Measurements from ENCODE around the gene STOM.
A peak's percentile ranks its signal among the peaks of the same experiment; 100 is the strongest.

STOM gene

DNA sequence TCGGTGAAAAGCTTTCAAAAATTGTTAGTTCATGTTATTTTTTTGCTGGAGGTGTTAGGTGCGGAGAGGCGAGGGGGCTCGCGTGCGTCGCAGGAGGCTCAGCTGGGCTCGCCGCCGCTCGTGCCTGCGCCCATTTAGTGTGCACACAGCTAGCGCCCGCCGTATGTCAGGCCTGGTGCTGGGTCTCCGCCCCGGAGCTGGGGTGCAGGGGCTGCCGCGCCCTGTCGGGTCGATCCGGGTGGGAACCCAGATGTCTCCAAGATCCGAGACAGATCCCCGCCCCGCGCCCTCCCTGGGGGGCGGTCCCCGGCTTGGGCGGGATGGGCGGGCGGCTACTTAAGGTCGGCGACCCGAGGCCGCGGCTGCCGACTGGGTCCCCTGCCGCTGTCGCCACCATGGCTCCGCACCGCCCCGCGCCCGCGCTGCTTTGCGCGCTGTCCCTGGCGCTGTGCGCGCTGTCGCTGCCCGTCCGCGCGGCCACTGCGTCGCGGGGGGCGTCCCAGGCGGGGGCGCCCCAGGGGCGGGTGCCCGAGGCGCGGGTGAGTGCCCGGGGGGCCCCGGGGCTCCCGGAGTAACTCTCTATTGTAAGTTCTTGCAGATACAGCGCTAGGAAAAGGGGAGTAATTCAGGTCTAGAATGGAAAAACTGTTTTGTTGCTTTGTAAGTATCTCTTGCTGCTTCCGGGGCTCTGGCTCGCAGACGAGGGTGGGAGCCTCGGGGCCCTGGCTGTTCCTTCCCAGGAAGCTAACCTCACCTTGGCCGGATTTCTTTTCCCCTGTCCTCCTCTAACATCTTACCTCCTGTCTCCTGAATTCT, 70.4 kb downstream of the STOM start:
- Mint-ChIP-seq H3K27me3 (ENCODE audit: low read depth) (no peaks in the 10 kb centered on the region), H3K4me3 (peak overlapping the region; percentile 81 to 91 (median 88)), H3K4me1 (peaks cover 42% of the 10 kb centered on the region), H3K9me3 (no peaks in the 10 kb centered on the region), H3K27ac (peak overlapping the region; percentile 58 to 95 (median 91)), H3K36me3 (ENCODE audit: low read depth) (no peaks in the 10 kb centered on the region)
- TF ChIP-seq, protein P1, sequence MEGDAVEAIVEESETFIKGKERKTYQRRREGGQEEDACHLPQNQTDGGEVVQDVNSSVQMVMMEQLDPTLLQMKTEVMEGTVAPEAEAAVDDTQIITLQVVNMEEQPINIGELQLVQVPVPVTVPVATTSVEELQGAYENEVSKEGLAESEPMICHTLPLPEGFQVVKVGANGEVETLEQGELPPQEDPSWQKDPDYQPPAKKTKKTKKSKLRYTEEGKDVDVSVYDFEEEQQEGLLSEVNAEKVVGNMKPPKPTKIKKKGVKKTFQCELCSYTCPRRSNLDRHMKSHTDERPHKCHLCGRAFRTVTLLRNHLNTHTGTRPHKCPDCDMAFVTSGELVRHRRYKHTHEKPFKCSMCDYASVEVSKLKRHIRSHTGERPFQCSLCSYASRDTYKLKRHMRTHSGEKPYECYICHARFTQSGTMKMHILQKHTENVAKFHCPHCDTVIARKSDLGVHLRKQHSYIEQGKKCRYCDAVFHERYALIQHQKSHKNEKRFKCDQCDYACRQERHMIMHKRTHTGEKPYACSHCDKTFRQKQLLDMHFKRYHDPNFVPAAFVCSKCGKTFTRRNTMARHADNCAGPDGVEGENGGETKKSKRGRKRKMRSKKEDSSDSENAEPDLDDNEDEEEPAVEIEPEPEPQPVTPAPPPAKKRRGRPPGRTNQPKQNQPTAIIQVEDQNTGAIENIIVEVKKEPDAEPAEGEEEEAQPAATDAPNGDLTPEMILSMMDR (IDR thresholded peaks at IDR 0.05; ENCODE audit: unreplicated experiment in 3 of 3): no peak

DNA sequence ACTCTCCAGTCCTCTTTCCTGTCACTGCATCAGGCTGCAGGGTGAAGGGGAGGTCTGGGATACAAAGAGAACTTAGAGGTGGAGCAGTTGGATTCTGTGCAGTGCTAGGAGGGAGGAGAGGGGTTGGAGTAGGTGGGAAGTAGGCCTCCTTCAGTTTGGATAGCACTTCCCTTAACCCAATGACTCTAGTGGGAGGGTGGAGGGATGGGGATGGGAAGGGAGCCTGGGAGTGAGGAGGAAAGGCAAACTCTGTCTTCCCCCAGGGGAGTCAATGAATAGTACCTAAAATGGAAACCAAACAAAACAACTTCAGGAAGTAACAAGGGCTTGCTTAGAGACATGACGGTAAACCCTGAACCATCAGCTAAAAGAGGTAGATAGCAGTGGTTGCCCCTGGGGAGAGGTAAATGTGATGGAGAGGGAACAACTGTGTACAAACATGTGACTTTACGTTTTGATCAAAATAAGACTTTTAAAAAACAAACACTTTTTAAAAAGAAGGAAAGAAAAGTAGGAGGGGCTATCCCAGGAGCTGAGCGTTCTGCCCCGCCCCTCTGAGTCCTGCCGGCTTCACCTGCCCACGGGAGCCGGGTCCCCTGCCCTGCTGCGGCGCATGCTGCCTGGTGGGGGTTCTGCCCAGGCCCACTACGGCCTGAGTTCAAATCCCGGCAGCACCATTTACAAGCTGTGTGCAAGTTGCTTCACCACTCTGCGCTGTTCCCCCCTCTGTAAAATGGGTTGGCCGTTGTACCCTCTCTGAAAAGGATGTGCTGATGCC, 71.2 kb downstream of the STOM start:
- Mint-ChIP-seq H3K4me1 (peaks cover 44% of the 10 kb centered on the region), H3K9me3 (no peaks in the 10 kb centered on the region), H3K27me3 (ENCODE audit: low read depth) (no peaks in the 10 kb centered on the region), H3K36me3 (ENCODE audit: low read depth) (no peaks in the 10 kb centered on the region), H3K27ac (peak overlapping the region; percentile 81 to 95 (median 95)), H3K4me3 (peak overlapping the region; percentile 70 to 85 (median 84))
- TF ChIP-seq, protein P1 (IDR thresholded peaks at IDR 0.05; ENCODE audit: unreplicated experiment in 3 of 3): no peak

DNA sequence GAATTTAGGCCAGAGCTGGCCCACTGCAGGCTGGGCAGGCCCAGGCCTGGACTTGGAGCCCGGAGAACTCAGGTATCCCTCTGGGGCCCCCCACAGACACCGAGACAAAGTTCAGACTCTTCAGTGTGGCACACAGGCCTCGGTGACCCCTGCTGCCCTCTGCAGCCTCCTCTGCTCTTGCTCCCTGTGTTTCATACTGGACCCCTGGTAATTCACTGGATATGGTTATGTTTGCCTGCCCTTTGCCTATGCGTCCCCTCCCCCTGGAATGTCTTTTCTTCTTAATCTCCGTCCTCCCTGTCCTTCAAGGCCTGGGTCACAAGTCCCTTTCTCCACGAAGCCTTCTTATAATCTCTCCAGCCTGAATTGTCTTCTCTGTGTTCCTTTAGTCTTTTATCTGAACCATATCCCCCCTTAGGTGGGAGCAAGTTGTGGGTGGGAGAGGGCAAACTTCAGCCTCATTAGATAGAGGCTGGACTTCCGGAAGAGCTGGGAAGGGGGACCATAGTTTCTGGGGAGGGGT, 72.0 kb downstream of the STOM start:
- TF ChIP-seq, protein P1 (IDR thresholded peaks at IDR 0.05; ENCODE audit: unreplicated experiment in 3 of 3): no peak
- no peaks in the 10 kb centered on the region for H3K27me3 Mint-ChIP-seq (ENCODE audit: low read depth)
- H3K27ac Mint-ChIP-seq: peak overlapping the region; percentile 81 to 95 (median 95)
- peaks cover 47% of the 10 kb centered on the region for H3K4me1 Mint-ChIP-seq
- H3K4me3 Mint-ChIP-seq: peak overlapping the region; percentile 70 to 85 (median 84)
- H3K9me3 Mint-ChIP-seq: no peaks in the 10 kb centered on the region
- H3K36me3 Mint-ChIP-seq (ENCODE audit: low read depth): no peaks in the 10 kb centered on the region

DNA sequence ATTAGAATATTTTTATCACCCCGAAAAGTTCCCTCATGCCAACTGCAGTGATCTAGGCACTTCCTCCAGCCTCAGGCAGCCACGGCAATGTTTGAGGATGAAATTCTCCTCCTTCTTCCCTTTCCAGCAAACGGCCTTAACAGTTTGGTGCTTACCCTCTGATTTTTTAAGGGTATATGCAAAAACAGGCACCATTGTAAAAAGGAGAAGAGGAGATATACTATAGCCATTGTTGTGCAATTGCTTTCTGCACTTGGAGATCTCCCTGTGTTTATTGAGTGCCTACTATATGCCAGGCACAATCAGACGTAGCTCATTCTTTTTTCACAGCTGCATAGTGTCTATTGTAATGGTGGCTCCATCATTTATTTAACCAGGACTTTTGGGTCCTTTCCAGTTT, 72.7 kb downstream of the STOM start:
- H3K36me3 Mint-ChIP-seq (ENCODE audit: low read depth): no peaks in the 10 kb centered on the region
- TF ChIP-seq, protein P1 (IDR thresholded peaks at IDR 0.05; ENCODE audit: unreplicated experiment in 3 of 3): no peak
- H3K27me3 Mint-ChIP-seq (ENCODE audit: low read depth): no peaks in the 10 kb centered on the region
- H3K4me3 Mint-ChIP-seq: peak overlapping the region in 1 of 3 experiments; percentile 22
- no peaks in the 10 kb centered on the region for H3K9me3 Mint-ChIP-seq
- H3K4me1 Mint-ChIP-seq: peaks cover 47% of the 10 kb centered on the region
- peak overlapping the region; percentile 81 to 95 (median 88) for H3K27ac Mint-ChIP-seq

DNA sequence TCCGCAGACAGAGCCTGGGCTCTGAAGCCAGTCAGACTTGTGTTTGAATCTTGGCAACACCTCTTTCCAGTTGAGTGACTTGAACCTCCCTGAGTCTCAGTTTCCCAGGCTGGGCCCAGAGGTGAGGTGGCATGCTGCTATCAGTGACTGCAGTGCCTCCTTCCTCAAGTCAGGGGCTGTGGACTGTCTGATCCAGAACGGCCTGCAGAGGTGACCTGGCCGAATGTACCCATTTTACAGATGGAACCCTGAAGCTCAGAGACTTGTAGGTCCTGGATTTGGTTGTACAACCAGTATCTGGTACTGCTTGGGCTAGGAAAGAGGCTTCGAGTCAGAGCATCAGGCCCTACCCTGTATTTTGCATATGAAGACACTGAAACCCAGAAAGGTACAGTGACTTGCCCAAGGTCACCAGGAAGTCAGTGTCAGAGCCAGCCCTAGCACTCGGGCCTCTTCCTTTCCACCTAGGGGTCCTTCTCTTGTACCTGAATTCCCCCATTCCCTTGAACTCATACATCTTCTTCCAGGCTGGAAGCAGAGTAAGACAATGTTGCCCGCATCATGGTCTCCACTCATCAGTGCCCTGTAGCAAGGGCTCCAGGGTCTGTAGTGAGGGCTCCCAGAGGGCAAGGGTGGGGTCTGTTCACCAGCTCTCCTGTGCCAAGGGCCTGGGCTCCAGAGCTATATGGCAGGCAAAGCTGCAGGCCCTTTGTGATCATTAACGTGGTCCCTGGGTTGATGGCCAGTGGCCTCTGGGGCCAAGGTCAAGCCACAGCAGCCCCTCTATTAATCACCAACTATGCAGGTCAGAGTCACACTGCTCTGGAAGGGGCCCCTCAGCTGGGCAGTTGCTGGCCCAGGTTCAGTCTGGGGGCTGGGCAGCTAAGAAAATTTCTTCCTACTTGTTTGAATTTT, 73.6 kb downstream of the STOM start:
- Mint-ChIP-seq H3K36me3 (ENCODE audit: low read depth) (no peaks in the 10 kb centered on the region), H3K9me3 (no peaks in the 10 kb centered on the region), H3K27ac (peak overlapping the region; percentile 59 to 95 (median 88)), H3K27me3 (ENCODE audit: low read depth) (no peaks in the 10 kb centered on the region), H3K4me3 (no peak overlapping the region), H3K4me1 (peaks cover 47% of the 10 kb centered on the region)
- TF ChIP-seq, protein P1 (IDR thresholded peaks at IDR 0.05; ENCODE audit: unreplicated experiment in 3 of 3): no peak

Data from nephron (organoid).